ENCODE data around the gene PNKP.

The PNKP gene

DNA sequence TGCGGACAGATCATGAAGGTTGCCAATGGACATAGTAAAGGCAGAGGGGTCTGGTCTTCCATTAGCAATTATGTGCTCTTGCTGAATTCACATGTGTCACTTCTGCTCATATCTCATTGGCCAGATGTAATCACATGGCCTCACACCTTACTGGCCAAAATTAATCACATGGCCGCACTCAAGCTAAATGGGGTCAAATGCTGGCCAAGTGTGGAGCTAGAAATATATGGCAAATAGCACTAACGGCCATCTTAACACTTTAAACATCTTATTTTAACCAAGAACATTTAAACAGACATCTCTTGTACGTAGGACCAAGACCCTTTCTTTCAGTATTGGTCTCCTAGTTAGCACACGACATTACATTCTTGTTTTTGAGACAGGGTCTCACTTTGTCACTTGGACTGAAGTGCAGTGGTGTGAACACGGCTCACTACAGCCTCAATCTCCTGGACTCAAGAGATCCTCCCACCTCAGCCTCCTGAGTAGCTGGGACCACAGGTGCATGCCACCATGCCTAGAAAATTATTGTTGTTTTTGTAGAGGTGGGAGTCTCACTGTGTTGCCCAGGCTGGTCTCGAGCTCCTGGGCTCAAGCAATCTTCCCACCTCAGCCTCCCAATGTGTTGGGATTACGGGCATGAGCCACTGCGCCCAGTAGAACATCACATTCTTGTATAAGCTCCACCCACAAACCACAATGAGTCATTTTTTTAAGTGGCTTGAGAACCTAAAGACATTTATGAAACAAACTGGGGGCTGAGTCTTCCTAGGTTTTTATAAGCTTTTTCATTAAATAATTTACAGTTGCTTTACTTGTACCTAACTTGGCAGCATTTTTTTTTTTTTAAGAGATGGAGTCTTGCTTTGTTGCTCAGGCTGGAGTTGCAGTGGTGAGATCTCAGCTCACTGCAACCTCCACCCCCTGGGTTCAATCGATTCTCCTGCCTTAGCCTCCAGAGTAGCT, 19.4 kb downstream of the PNKP start:
- no peak for DNase-seq (ENCODE audit: low read depth in 2 of 3, low spot score in 1 of 3)

DNA sequence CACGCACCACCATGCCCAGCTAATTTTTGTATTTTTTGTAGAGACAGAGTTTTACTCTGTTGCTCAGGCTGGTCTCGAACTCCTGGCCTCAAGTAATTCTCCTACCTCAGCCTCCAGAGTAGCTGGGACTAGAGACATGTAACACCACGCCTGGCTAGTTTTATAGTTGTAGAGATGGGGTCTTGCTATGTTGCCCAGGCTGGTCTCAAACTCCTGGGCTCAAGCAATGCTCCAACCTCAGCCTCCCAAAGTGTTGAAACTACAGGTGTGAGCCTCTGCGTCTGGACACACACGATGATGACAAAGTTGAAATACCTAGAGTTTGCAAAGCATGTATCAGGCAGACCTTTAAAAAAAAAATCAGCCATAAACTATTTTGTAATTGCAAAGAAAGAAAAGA, 21.0 kb downstream of the PNKP start:
- DNase-seq (ENCODE audit: low read depth in 2 of 3, low spot score in 1 of 3): no peak

DNA sequence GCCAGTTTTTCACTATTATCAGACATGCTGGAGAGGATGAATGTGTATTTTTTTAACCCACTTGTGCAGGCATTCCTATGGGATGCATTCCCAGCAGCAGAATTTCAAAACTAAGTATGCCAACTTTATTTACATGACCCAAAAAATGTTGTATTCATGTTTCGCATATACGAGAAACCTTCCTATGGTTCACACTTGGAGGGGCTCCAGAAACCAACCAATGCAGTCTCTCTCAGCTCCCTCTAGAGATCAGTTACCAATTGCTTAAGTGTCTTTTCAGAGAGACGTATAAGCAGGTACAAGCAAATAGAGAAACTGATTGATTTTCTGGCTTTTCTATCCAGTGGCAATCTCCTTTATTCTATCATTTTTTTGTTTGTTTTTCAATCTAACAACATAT, 22.0 kb downstream of the PNKP start:
- no peak for DNase-seq (ENCODE audit: low read depth in 2 of 3, low spot score in 1 of 3)

DNA sequence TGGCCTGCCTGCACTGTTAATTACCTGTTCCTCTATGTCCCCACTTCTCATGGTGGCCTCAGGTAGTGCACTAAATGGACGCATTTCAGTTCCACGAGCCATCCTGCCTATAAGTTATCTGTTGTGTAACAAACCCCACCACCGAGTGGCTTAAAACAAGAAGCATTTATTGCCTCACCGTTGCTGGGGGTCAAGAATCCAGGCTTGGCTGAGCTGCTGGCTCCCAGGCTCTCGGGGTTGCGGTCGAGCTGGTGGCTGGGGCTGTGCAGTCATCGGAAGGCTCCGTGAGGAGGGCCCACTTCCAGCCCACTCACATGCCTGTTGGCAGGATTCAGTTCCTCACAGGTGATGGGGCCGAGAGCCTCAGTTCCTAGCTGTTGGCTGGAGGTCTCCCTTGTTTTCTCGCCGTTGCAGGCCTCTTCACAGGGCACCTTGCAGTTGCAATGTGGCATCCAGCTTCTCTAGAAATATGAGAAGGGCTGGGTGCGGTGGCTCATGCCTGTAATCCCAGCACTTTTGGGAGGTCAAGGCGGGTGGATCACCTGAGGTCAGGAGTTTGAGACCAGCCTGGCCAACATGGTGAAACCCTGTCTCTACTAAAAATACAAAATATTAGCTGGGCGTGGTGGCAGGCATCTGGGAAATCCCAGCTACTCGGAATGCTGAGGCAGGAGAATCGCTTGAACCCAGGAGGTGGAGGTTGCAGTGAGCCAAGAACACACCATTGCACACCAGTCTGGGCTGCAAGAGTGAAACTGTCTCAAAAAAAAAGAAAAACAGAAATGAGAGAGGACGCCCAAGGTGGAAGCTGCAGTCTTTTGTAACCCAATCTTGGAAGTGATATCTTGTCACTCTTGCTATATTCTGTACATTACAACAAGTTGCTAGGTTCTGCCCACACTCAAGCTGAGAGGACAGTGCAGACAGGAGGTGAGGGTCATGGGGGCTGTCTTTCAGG, 23.0 kb downstream of the PNKP start:
- DNase-seq (ENCODE audit: low read depth in 2 of 3, low spot score in 1 of 3): no peak

DNA sequence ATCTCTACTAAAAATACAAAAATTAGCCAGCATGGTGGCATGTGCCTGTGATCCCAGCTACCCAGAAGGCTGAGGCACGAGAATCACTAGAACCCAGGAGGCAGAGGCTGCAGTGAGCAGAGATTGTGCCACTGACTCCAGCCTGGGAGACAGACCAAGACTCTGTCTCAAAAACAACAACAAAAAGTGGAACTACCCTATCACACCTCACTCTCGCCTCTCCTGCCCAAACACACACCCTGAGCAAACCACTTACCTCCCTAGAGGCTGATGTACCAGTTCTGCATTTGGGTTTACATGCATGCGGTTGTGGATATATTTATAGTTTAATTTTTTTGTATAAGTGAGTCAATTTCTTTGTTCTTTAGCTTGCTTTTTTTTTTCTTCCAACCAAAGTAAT, 24.1 kb downstream of the PNKP start:
- DNase-seq (ENCODE audit: low read depth in 2 of 3, low spot score in 1 of 3): no peak

DNA sequence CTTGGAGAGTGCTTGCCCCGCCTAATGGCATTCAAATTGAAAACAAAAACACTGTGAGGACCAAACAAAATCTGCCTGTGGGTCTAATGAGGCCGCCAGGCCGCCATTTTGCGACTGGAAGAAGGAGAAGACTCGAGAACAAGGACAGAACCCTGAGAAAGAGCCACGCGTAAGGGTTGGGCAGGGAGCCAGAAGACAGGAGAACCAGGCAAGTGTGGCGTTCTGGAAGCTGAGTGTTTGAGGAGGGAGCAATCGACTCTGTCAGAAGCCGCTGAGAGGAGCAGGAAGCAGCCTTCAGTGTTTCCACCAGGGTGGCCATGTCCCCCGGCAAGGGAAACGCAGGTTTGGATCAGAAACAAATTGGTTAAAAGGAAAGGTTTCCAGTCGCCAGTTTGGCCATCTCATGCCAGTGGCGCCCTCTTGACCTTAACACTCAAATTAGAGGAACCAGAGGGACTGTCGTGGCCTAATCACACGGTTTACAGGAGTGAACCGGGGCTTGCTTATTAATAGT, 26.6 kb downstream of the PNKP start:
- DNase-seq (ENCODE audit: low read depth in 2 of 3, low spot score in 1 of 3): no peak

DNA sequence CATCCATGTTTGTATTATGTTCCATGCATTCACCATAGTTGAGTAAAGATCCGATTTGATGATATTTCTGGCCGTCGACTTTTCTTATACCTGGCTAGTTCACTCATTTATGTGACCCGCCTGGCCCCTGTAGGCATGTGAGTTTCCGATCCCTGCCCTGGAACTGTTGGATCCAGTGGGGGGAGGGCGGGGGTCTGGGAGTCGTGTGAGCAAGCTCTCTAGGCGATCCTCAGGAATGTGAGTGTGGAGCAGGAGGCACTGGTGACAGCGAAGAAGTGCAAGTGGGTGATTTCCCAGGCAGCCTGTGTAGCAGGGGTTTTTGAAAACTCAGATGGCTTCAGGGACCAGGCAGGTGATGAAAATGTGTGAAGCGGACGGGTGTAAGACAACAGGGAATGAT, 27.1 kb downstream of the PNKP start:
- no peak for DNase-seq (ENCODE audit: low read depth in 2 of 3, low spot score in 1 of 3)

DNA sequence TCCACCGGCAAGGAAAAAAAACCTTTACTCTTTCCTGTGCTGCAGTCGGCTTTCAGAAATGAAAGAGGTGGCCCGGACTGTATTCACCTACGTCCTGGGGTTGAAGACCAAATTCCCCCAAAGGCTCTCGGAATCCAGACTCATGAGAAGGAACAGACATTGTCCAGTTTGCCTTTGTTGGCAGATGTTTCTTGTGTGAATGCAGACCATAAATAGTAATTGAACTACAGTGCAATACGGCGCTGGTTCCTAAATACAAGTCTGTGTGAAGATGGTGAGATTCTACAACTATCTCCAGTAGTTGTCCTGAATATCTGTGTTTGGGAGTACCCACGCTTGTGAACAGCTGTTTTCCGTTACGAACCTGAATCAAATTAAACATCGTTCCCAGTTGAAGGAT, 27.7 kb downstream of the PNKP start:
- DNase-seq (ENCODE audit: low read depth in 2 of 3, low spot score in 1 of 3): no peak

DNA sequence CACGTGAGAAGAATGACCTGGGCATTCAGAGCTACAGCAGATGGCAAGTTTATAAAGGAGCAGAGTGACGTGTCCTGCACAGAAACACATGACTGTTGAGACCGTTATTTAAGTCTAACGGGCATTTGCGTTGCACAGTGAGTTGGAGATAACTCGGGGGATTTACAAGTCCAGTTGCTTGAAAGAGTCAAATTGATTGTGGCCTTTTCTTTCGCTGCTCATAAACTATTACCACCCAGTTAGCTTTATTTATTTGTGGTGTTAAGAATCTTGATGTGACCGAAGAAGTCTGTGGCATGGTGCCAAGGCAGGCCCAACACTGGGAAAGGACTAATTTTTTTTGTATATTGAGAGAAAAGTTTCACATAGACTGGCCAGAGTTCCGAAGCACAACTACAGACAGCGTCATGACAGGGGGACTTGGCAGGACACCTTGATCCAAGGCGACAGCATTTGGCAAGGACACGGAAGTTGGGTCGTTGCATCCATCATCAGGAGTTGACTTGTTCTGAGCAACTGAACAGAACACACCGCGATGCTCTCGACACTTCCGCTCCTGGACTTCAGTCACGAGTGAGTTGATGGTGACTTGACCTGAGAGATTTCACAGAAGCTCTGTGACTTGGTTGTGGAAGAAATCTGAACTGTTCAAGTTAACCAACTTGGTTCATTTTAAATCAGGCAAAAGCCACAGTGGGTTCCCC, 28.3 kb downstream of the PNKP start:
- DNase-seq (ENCODE audit: low read depth in 2 of 3, low spot score in 1 of 3): no peak

DNA sequence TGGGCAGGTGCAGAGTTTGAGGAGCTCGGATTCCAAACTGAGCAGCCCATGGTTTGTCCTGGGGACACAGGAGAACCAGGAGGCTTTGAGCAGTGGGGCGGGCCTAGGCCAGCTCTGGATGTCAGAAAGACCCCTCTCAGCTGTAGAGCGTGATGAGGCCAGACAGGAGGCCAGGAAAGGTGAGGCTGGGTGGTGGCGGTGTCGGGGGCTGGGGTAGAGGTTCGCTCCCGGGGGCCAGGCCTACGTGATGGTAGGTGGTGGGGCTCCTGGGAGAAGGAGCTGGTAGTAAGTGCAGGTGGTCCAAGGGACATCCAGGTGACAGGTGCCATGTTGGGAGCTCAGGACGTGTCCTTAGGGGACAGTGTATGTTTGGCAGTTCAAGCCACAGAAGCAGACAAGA, 30.0 kb downstream of the PNKP start:
- DNase-seq (ENCODE audit: low read depth in 2 of 3, low spot score in 1 of 3): no peak

DNA sequence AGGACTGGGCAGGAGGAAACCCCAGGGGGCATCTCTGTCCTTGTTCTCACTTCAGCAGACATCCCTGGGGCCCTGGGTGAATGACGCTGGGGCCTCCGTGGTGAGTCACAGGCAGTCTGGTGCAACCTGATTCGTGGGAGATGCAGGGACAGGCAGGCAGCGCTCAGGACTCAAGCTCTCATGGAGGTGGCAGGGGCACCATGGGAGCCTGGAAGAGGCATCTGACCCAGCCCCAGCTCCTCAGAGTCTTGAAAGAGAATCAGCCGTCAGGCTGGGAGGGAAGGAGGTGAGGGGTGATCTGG, 30.4 kb downstream of the PNKP start:
- DNase-seq (ENCODE audit: low read depth in 2 of 3, low spot score in 1 of 3): no peak

DNA sequence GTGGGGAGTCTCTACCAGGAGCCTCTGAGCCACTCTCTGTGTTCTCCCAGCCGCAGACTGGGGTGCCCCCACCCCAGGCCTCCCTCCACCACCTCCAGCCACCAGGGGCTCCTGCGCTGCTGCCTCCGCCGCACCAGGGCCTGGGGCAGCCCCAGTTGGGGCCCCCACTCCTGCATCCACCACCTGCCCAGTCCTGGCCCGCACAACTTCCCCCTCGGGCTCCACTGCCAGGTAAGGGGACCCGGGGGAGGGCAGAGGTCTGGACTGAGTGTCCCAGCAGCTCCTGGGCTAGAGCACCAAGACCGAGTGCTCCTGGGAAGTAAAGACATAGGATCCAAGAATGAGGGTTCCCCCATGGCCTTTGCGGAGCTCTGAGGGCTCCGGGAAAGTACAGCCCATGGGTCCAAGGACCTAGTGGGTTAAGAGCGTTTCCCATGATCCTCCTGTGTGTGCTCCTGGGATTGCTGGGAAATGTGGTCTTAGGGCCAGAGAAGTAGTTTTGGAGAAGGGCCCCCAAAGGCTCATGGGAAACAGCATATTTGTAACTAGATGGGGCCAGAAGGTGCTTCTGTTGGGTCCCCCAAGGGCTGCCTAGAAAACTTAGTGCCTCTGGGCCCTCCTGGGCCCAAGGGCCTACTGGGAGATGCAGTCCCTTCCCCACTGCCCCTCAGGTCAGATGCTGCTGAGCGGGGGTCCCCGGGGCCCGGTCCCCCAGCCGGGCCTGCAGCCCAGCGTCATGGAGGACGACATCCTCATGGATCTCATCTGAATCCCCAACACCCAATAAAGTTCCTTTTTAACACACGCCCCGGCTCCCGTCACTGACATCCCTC, 31.0 kb downstream of the PNKP start:
- DNase-seq (ENCODE audit: low read depth in 2 of 3, low spot score in 1 of 3): no peak

DNA sequence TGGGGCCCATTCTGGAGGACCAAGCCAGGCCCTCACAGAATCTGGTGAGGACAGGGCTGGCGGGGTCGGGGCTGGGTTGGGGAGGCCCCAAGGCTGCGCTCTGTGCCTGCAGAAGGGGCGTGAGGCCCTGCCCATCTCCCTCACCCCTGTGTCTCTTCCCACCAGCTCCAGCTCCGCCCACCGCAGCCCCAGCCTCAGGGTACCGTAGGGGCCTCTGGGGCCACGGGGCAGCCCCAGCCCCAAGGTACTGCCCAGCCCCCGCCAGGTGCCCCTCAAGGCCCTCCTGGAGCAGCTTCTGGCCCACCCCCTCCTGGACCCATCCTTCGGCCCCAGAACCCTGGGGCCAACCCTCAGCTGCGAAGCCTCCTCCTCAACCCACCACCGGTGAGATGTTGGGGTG, 31.8 kb downstream of the PNKP start:
- no peak for DNase-seq (ENCODE audit: low read depth in 2 of 3, low spot score in 1 of 3)

DNA sequence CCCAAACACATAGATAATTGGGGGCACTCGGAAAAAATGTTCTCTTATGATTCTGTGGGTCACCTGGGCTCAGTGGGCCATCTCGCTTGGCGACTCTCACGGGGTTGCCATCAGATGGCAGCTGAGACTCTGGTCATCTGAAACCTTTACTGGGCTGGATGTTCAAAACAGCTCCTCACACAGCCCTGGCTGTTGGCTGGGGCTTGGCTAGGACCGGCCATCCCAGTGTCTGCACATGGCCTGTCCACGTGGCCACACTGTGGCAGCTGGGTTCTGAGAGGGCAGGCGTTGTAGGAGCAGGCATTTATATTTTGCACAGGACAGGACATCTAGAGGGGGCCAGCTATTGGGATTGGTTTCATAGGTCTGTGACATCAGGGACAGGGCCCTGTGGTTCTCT, 33.8 kb downstream of the PNKP start:
- no peak for DNase-seq (ENCODE audit: low read depth in 2 of 3, low spot score in 1 of 3)

DNA sequence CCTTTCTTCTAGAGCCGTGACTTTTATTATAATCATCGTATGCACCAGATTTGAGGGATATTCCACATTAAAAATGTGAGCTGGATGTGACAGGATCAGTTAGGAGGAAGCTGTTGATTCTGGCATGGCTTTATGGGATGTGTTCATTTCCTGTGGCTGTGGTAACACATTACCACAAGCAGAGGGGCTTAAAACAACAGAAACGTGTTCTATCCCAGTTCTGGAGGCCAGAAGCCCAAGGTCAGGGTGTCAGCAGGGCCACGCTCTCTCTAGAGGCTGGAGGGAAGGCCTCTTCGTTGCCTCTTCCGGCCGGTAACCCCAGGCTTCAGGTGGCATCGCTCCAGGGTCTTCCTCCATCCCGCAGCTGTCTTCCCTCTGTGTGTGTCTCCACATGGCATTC, 34.8 kb downstream of the PNKP start:
- no peak for DNase-seq (ENCODE audit: low read depth in 2 of 3, low spot score in 1 of 3)

DNA sequence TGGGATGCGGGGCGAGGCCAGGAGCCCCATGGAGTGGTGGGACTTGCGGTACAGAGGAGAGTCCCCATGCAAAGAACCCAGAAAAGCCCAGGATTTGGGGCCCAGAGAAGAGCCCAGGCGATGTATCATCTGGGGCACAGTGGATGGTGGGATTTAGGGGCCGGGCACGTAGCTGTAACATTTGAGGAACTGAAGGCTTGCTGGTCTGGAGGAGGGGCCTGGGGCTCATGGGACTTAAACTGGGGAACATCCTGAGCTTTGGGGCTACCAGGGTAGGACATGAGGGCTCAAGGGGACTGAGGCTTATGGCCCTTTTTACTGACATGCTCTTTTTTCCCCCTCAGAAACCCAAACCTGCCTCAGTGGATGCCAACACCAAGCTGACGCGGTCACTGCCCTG, 35.8 kb downstream of the PNKP start:
- DNase-seq (ENCODE audit: low read depth in 2 of 3, low spot score in 1 of 3): no peak

DNA sequence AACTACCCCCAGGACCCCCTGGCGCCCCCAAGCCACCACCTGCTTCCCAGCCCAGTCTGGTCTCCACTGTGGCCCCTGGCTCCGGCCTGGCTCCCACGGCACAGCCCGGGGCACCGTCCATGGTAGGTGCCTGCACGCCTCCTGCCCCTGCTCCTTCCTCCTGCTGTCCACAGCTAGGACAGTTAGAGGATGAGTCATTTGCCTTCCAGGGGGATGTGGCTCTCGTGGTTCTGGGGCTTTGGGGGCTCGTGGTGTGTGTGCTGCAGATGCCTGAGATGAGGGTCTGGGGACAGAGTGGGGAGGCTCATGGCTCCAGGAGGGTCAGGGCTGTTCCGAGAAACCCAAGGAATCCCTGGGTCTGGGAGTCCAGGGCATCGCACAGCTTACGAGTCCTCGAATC, 36.6 kb downstream of the PNKP start:
- no peak for DNase-seq (ENCODE audit: low read depth in 2 of 3, low spot score in 1 of 3)

DNA sequence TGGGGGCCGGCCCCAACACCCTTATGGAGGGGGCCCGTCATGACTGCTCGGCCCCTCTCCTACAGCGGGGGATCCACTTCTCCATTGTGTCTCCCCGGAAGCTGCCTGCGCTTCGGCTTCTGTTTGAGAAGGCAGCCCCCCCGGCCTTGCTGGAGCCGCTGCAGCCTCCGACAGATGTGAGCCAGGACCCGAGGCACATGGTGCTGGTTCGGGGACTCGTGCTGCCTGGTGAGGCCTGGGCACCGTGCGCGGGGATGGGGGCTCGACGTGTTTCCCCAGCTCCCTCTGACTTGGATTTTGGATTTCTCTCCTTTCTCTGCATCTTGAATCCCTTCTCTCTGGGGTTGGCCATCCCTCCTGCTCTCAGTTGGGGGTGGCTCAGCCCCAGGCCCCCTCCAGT, 37.7 kb downstream of the PNKP start:
- DNase-seq (ENCODE audit: low read depth in 2 of 3, low spot score in 1 of 3): no peak

DNA sequence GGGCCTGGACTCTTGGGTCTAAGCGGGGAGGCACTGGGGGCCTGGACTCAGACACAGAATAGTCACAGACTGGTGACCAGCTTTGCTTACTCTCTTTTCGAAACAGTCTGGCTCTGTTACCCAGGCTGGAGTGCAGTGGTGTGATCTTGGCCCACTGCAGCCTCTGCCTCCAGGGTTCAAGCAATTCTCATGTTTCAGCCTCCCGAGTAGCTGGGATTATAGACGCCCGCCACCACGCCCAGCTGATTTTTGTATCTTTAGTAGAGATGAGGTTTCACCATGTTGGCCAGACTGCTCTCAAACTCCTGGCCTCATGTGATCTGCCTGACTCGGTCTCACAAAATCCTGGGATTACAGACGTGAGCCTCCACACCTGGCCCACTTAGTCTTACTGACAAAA, 38.2 kb downstream of the PNKP start:
- DNase-seq (ENCODE audit: low read depth in 2 of 3, low spot score in 1 of 3): no peak

DNA sequence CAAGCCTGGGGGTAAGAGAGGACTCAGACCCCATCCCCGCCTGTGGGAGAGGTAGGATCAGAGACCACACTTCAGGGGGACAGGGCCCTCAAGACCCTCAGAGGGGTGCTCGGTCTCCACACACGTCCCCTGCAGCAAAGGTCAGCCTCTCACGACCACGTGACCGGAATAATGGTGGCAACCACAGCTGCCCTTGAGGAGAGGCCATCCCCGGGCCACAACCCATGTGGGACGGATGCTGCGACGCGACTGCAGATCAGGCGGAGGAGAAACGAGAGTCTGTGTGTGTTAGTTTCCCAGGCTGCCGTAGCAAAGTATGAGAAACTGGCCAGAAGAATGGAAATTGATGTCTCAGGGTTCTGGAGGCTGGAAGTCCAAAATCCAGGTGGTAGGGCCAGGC, 40.3 kb downstream of the PNKP start:
- DNase-seq (ENCODE audit: low read depth in 2 of 3, low spot score in 1 of 3): no peak

DNA sequence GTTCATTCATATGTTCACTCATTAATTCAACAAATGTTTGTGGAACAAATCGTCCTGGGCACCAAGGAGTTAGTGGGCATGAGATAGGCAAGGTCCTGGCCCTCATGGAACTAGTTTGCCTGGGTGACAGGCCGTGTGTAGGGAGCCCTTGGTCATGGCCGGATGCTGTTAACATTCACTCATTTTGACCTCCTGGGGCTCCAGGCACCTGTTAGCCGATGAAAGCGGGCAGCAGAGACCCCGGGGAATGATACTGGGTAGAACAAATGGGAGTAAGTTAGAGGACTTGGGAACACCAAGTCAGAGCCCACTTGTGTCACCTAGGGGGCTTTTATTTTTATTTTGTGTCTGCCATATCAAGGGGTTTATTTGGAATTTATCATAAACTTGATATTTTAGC, 42.7 kb downstream of the PNKP start:
- DNase-seq (ENCODE audit: low read depth in 2 of 3, low spot score in 1 of 3): no peak
